Measurements from ENCODE around the gene TGFB1I1.
"Not testable (repeated sequence)": the region's sequence is repeated elsewhere in the genome, so short reads cannot be mapped to it uniquely, and the experiment has no call there.

The TGFB1I1 gene

DNA sequence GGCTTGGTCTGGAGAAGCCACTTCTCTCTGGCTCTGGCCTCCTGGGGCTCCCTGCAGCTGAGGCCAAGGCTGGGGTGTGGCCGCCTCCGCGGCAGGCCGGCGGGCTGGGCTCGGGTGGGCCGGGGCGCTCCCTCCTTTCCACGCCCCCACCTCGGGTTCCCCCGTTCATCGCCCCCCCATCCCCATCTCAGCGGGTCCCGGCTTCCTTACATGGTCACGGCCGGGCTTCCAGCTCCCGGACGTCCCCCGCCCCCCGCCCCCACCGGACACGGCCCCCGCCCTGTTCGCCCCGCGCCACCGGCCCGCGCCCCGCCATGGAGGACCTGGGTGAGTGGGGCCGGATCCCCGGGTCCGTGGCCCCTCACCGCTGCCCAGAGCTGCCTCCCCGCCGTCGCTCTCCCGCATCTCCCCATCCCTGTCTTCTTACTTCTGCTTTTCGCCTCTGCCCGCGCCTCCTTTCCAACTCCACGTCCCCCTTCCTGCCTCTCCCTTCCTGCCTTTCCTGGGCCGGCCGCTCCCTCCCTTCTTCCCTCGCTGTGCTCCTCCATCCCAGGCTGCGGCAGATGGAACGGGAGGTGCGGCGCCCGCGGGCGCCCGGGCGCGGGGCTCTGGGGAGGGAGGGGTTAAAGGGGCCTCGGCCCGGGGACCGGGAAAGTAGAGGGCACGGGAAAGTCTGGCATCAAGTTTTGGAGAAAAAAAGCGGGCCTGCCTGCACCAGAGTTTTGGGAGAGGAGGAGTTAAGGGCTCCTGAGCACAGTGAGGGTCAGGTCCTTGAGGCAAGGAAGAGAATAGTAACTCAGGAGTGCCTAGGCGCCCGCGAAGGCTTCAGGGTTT lies at the start of gene TGFB1I1:
TGFB1I1 (plus strand) TSS at position 278 of the 834 bp plus-strand sequence; CDS start at position 315, 37 bp downstream.
- DNase-seq: peak; percentile 19

GRCh38 chr16:31423241-31423640 lies 48.7 kb upstream of the TGFB1I1 start:
- DNase-seq: no peak

DNA sequence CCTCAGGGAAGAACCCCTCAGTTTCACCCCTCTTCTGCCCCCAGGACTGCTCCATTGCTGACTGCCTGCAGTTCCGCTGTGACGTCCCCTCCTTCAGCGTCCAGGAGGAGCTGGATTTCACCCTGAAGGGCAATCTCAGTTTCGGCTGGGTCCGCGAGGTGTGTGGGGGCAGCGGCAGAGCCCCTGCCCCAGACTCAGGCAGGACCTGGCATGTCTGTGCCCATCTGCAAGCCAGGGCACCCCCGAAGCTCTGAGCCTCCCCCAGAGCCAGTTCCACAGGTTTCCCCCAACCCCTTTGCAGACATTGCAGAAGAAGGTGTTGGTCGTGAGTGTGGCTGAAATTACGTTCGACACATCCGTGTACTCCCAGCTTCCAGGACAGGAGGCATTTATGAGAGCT lies 48.2 kb upstream of the TGFB1I1 start:
- no peak for DNase-seq

DNA sequence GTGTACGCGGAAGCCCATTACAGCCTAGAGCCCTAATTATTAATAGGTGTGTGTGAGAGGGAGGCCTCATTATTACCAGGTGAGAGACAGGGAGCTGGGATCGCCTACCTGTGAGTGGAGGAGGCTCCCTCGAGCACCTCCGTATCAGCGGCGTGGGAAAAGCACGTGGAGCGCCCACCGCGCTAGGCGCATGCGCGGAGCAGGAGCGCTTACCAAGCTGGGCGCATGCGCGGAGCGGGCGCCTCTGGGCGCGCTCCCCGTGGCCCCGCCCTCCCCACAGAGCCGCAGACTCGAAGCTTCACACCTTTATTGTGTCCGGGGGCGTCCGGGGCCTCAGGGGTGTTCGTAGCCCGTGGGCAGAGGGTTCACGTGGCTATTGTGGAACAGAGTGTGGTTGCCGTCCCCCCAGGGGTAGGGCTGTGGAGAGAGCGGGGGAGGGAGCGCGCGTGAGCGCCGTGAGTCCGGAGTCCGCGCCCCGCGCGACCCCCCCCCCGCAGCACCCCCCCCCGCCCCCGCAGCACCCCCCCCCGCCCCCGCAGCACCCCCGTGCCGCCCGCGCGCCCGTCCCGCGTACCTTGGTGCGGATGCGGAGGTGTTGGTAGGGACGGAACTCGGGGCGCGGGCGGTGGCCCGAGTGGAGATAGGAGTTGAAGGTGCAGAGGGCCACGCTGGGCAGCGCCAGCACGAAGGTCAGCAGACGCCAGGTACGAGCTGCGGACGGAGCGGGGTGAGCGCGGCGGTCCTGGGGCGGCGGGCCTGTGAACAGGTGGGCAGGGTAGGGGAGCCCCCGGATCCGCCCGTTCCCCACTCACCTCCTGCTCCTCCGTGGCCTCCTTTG lies 44.3 kb upstream of the TGFB1I1 start:
- no peak for DNase-seq

DNA sequence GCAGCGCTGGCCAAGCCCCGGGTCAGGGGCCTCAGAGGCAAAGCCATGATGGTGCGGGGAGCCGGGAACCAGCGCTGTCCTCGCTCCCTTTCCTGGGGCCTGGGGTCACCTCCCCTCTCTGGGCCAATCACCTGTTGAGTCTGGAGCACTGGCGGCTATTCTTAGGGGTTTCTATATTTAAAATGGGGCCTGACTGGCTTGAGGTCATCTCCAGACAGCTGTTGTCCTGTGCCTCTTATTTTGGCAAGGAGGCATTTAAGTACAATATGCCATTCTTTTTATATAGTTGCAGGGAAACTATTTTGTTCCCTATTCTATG lies 43.7 kb upstream of the TGFB1I1 start, which contains the start of gene COX6A2:
COX6A2 (minus strand) TSS at position 82 of the 319 bp plus-strand sequence; CDS start at position 47, 35 bp downstream.
- no peak for DNase-seq

DNA sequence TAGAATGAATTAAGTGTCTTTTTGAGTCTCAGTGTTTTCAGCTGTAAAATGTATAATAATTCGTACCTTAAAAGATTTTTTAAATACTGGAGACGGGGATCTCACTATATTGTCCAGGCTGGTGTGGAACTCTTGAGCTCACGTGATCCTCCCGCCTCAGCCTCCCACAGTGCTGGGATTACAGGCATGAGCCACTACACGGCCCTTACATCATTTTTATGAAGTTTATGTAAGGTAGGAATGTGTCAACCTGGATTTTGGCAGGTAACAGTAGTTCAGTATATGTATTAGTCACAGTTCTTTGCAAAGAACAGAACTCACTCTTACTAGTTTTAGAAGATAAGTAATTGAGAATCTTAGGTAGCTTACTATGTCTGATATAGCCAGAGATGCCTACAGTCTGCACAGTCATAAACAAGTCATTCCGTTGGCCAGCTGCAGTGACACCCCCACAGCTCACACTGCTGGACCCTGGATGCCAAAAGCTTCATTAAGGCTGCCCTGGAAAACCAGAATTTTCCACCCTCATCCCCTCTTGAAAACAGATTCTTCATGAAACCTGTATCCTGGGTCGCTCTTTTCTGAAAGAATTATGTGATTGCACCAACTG lies 43.2 kb upstream of the TGFB1I1 start:
- DNase-seq: no peak

DNA sequence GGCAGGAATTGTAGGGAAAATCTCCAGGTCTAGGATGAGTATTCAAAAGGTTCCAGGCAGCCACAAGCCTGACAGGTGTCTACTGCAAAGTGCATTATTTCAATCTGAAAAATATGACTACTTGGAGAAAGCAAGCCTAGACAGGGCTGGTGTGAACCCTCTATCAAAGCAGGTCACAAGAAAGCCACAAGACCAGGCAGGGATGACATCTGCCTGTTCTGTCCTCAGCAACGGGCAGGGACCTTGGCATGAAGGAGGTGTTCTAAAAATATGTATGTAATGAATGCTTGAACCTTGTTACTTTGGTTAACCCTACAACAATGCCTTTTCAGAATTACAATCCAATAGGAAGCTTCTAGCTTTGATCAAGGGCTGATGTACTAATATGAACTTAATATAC lies 42.6 kb upstream of the TGFB1I1 start:
- DNase-seq: no peak

GRCh38 chr16:31429796-31430195 lies 42.2 kb upstream of the TGFB1I1 start:
- DNase-seq: no peak

DNA sequence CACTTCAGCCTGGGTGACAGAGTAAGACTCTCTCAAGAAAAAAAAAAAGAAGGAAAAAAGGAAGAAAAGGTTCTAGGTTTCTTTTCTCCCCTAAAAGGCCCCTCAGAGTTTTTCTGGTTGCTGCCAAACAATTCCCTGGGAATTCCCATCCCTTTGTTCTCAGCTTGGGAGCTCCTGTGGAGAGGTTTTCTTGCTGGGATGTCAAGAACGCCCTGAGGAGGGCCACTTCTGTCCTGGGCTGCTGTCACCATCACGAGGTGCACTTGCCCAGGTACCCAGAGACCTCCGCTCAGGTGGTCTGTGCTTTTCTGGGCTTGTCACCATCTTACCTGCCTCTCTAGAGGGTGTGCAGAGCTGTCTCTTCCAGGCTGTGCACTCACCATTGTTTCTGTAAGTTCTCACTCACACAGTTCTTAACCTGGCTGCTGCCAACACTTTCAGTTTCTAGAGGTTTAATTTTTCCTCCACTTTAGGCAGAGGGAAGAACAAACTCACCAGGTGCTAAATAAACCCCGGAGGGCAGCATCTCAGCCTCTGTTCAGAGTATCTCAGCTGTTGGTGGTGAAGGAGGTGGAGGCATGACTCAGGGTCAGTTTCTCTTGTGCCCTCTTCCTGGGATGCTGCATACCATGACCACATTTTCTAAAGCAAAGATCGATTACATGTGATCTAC lies 41.4 kb upstream of the TGFB1I1 start:
- no peak for DNase-seq

DNA sequence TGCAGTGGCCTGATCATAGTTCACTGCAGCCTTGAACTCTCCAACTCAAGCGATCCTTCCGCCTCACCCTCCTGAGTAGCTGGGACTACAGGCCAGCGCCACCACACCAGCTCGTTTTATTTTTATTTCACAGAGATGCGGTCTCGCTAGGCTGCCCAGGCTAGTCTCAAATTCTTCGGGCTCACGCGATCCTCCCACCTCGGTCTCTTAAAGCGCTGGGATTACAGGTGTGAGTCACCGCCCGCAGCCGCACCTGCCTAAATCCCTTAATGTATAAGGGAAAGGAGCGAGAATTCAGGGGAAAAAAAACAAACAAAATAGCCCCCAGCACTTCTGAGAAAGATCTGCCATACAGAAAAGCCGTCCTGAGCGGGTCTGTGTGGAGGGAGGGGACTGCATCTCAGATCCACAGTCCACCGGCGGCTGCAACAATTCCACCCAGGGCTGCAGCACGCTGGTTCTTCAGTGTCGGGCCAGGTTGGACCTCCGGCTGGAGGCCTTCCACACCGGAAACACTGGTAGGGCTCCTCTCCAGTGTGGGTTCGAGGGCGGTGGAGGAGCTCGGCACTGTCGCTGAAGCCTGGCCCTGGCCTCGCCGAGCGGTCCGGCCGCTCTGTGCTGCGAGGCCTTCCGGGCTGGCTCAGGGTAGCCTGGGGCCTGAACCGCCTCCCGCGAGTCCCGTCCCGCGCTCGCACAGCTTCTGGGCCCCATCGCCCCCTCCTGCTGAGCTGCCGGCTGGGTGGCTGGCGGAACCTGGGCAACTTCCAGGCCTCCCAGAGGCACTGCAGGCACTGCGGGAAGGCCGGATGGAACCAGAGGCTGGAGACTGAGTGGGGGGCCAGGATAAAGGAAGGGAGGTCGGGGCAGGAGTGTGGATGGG lies 36.4 kb upstream of the TGFB1I1 start:
- no peak for DNase-seq

GRCh38 chr16:31436221-31437045 lies 35.5 kb upstream of the TGFB1I1 start:
- DNase-seq: no peak

DNA sequence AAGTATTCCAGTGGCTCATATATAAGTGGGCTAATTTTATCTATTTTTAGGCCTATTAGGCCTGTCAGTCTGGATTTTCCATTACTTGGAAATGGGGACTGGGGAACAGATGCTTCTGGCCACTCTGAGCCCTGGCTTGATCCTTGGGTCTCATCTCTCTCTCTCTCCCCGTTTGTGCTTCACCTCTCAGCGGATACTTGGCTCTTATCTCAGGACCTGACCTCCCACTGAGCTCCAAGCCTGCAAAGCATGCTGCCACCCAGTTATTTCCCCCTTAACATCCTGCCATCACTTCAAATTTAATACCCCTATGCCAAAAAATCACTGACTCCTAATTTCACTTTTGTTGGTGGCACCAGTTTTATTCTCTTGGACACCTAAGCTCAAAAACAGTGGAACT lies 33.5 kb upstream of the TGFB1I1 start:
- no peak for DNase-seq

GRCh38 chr16:31439023-31439422 lies 32.9 kb upstream of the TGFB1I1 start:
- DNase-seq: not testable (repeated sequence)

GRCh38 chr16:31439519-31439918 lies 32.4 kb upstream of the TGFB1I1 start:
- no peak for DNase-seq

DNA sequence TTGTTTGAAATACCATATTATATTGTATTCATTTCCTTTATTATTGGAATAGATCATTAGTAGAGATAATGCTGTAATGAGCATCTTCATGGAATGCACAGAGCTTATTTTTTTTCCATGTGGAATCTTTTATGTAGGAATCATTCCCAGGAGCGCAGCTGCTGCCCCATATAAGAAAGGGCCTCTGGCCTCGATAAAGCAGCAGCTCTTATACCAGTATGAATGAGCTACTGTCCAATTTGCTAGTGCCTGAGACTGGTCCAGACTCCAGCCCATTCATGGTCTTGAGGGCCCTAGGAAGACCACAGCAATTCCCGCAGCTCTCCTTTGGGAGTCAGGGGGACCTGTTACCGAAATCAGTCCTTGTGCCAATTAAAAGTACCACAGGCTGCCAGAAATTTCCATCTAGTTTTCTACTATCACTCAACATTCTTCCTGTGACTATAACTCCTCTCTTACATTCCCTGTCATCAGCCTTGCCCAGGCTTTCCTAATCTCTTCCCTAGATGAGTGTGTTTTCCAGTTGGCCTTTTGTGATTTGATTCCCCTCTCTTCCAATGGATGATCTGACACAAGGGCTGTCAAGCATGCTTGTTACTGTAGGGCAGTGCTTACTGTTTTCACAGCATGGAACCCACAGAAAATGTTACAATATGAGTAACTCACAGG lies 31.3 kb upstream of the TGFB1I1 start:
- no peak for DNase-seq

DNA sequence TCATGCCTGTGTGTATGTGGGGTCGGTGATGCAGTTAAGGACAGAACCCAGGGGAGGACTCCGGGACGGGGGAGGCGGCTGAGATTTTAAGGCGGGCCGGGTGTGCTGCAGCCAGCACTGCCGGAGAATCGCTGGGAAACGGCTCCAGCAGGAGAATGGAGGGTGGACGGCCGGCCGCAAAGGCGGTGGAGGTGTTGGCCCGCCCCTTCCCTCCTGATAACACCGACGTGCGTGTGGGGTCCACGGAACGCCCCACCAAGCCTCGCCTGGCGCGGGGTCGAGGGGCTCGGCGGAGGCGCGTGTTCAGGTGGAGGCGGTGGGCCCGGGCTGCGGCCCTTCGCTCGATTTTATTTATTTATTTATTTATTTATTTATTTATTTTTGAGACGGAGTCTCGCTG lies 30.0 kb upstream of the TGFB1I1 start:
- no peak for DNase-seq

GRCh38 chr16:31445931-31446330 lies 26.0 kb upstream of the TGFB1I1 start:
- not testable (repeated sequence) for DNase-seq

GRCh38 chr16:31451201-31451600 lies 20.8 kb upstream of the TGFB1I1 start:
- no peak for DNase-seq

GRCh38 chr16:31451681-31452351 lies 20.1 kb upstream of the TGFB1I1 start:
- DNase-seq: peak; percentile 18

DNA sequence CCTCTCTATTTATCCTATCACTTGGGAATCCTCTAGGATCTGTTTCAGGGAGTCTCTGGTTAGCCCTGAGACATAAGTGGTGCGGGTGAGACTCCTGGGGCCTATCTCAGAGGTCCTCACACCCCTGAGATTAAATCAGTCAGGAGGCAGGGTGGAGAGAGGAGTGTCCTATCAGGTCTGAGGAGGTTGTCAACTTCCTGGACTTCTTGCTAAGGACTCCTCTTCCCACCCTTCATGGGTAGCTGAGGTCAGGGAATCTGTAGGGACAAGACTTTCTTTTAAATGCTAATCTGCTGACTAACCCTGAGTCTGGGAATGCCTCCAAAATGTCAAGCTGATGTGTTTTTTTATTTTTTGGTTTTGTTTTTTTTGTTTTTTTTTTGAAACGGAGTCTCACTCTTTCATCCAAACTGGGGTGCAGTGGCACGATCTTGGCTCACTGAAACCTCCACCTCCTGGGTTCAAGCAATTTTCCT lies 19.3 kb upstream of the TGFB1I1 start:
- no peak for DNase-seq
